Left ventricle myocardium superior (tissue), 1 donor: ENCODE data around the gene EGFLAM. TPM values are rescaled to one million over a fixed set of nuclear protein-coding genes. Genes with fewer than 3 reads are reported as not detected.
A peak's percentile ranks its signal among the peaks of the same experiment; 100 is the strongest.

Source experiments
- ATAC-seq: fragments of 200-7000 bp; cut with Tn5 transposase; one replicate; pipeline ENCODE4 v1.9.1; 2020; ENCODE audit warnings: mild to moderate bottlenecking, moderate library complexity
- DNase-seq: peaks from one replicate; pipeline ENCODE4 v3.0.0-alpha.2; 2020
- intact Hi-C: fragments of 100-400 bp; cut with micrococcal nuclease; formaldehyde crosslinking; loops from one replicate; pipeline ENCODE4 v1.11.0; 2022
- long read RNA-seq: library from polyadenylated mRNA; unstranded; transcript quantifications from one replicate; pipeline ENCODE4 v2.0.0, GENCODE V29; 2021
- total RNA-seq: library from RNA; stranded (reverse); fragmentation: NEBNext Ultra II Directional; extraction: Animal tissue kit (Norgen Biotek cat#: 25700); gene quantifications from one replicate; pipeline ENCODE4 v1.2.1, GENCODE V29; 2021
- donor health status: DM: no; HTN: yes; CAD: no; lungs with severe emphysema.

Gene EGFLAM
- 7.7 TPM for total RNA-seq
- long read RNA-seq, full-length matches to known transcripts, result 12 of 24 reads
- long read RNA-seq, partial matches to known transcripts, result 7 of 24 reads
- long read RNA-seq, other reads (novel, unspliced or antisense), result 5 of 24 reads

DNA sequence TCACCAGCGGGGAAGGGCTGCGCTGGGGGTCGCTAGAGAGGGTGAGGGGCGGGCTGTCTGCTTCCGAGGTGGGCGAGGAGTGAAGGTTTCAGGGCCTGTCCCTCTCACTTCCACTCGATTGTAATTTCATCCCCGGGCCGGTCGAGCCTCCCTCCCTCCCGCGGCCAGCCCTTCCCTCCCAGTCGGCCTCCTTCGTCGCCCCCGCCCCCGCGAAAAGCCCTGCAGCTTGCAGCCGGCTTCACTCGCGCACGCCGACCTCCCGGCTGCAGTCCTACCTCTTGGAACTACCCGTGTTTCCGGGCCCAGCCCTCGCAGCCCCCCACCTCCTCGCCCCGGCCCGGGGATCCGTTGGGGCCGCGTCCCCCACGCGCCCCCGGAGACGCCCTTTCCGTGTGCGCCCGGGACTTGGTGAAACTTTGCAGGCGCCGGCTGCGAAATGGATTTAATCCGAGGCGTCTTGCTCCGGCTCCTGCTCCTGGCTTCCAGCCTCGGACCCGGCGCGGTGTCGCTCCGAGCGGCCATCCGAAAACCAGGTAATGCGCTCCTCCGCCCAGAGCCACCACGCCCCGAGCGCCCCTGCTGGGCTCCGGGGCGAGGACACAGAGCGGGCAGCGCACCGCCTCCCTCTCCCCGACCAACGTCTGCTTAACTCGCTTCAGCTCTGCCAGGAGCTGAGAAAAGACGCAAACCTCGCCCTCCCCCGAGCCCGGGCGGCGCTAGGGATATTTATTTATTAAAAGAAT, at the start of gene EGFLAM:
TSS of gene EGFLAM (plus strand) at position 241 of the 743 bp plus-strand sequence. CDS start at position 437, 196 bp downstream.
- ATAC-seq (peak; percentile 81), DNase-seq (peak; percentile 47)
- intact Hi-C loops, result no loop called here

- intact Hi-C loops, result no loop called here
- ATAC-seq, result no peak
- no peak for DNase-seq
These were observed 49.5 kb upstream of the EGFLAM start for GRCh38 chr5:38208782-38209378.

GRCh38 chr5:38210676-38211353, 47.5 kb upstream of the EGFLAM start:
- ATAC-seq (no peak), DNase-seq (no peak)
- intact Hi-C loops, result no loop called here

DNA sequence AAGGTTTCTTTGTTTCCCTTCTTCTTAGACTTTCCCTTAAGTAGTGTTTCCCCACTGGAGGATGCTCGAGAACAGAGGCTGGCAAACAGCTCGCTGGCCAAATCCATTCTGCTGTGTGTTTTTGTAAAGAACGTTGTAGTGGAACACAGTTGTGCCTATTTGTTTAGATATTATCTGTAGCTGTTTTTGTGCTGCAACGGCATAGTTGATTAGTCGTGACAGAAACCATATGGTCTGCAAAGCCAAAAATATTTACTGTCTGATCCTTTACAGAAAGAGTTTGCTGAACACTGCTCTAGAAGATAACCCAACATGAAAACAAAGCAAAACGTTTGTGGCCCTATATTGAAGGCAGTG, 47.0 kb upstream of the EGFLAM start:
- intact Hi-C loops, result no loop called here
- ATAC-seq (no peak), DNase-seq (no peak)

GRCh38 chr5:38212307-38212706, 46.1 kb upstream of the EGFLAM start:
- DNase-seq (no peak), ATAC-seq (no peak)
- intact Hi-C loops, result no loop called here

DNA sequence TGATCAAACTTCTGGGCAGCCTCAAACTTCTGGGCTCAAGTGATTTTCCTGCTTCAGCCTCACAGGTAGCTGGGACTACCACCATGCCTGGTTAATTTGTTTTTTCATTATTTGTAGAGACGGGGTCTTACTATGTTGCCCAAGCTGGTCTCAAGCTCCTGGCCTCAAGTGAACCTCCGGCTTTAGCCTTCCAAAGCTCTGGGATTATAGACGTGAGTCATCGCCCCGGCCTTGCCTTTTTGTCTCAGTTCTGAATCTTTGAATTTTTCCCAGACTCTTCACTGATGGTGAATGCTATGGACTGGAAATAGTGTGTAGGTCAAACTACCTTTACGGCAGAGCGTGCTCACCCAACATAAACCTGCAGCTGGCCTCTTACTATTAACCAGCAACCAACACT, 32.3 kb upstream of the EGFLAM start:
- ATAC-seq (no peak), DNase-seq (no peak)
- intact Hi-C loops, result no loop called here

GRCh38 chr5:38228914-38229313, 29.4 kb upstream of the EGFLAM start:
- DNase-seq (no peak), ATAC-seq (no peak)
- intact Hi-C loops, result no loop called here

- no peak for DNase-seq
- intact Hi-C loops, result no loop called here
- no peak for ATAC-seq
These were observed 23.6 kb upstream of the EGFLAM start for GRCh38 chr5:38234737-38235136.

GRCh38 chr5:38237681-38238080, 20.7 kb upstream of the EGFLAM start:
- DNase-seq, result no peak
- intact Hi-C loops, result no loop called here
- ATAC-seq, result no peak

DNA sequence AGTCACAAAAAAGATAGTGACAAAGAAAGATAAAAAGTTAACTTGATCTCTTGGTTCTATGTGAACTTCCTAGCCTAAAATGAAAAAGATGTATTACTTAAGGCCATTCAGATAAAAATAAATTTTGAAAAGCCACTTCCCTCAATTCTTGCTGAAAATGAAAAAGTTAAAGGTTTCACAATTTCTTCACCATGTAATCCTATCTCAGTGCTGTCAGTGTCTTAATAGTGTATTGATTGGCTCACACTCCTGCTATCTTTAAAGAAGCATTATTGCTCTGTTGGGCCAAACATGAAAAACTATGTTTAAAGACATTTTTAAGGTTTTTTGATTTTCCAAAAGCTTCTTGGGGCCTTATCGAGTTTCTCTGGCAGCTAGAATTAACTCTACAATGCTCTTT, 18.1 kb upstream of the EGFLAM start:
- DNase-seq (no peak), ATAC-seq (no peak)
- intact Hi-C loops, result no loop called here

- no peak for ATAC-seq
These were observed 16.7 kb upstream of the EGFLAM start for GRCh38 chr5:38241655-38242054.

DNA sequence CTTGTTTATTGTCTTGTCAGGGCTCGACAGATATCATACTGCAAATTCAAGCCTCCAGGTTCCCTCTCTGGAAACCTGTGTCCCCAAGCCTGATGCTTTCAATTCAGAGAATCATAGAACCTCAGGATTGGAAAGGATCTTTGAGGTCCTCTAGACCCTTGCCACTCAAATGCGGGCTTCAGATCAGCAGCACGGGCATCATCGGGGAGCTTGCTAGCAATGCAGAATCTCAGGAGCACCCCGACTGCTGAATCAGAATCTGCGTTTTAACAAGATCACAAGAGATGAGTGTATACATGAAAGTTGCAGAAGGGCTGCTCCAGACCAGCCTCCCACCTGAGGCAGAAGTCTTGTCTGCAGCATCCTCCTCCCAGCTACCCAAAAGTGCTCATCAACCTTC, 13.1 kb upstream of the EGFLAM start:
- DNase-seq (no peak), ATAC-seq (no peak)
- intact Hi-C loops, result no loop called here

More at GRCh38 chr5:38241655-38242054, 16.7 kb upstream of the EGFLAM start:
- intact Hi-C loops, result no loop called here
- no peak for DNase-seq

DNA sequence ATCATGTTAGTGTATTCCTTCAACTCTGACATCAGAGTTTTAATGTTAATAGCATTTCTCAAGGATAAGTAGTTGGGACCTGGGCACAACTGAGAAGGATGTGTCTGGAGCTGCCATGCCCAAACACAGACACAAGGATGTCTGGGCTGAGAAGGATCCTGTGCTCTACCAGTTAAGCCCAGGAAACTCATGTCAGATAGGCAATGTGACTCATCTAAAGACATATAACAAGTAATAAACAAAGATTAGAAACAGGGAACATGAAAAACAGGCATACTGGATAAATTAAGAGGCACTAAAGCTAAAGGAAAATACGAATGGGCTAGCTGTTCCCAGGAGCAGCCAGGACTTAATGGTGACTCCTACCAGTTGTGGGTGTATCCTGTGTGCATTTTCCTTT, 9.1 kb upstream of the EGFLAM start:
- intact Hi-C loops, result no loop called here
- no peak for DNase-seq
- ATAC-seq, result no peak

GRCh38 chr5:38249812-38250211, 8.5 kb upstream of the EGFLAM start:
- no peak for DNase-seq
- intact Hi-C loops, result no loop called here

DNA sequence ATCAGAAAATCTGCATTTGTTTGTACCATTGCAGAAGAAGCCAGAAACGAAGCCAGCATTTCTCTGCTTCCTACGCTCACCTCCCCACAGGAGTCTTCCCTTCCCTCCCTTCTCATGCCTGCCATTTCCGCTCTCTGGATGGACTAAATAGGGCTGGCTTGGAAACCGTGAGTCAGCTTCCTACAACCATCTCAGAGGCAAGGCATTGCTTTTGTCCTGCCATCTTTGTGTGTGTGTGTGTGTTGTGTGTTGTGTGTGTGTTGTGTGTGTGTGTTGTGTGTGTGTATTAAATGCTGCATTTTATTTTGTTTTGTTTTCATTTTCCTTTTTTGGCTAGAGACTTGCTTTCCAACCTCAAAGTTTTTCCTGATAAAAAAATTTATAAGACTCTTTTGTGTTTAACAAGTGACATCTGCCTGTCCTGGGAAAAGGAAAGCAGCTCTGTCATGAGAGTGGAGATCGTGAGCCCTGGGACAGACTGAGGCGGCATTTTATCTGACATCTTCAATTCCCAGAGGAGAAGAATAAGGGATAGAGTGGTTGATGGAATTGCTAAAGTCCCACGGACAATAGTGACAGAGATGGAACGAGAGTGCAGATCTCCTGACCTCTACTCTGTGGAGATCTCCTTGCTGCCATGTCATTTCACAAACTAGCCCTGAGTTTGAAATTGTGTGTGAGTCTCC, 7.5 kb upstream of the EGFLAM start:
- intact Hi-C loops, result no loop called here
- DNase-seq (no peak), ATAC-seq (peak; percentile 50)

More at GRCh38 chr5:38249812-38250211, 8.5 kb upstream of the EGFLAM start:
- ATAC-seq, result no peak

GRCh38 chr5:38253759-38254158, 4.6 kb upstream of the EGFLAM start:
- DNase-seq (no peak), ATAC-seq (no peak)
- intact Hi-C loops, result no loop called here

DNA sequence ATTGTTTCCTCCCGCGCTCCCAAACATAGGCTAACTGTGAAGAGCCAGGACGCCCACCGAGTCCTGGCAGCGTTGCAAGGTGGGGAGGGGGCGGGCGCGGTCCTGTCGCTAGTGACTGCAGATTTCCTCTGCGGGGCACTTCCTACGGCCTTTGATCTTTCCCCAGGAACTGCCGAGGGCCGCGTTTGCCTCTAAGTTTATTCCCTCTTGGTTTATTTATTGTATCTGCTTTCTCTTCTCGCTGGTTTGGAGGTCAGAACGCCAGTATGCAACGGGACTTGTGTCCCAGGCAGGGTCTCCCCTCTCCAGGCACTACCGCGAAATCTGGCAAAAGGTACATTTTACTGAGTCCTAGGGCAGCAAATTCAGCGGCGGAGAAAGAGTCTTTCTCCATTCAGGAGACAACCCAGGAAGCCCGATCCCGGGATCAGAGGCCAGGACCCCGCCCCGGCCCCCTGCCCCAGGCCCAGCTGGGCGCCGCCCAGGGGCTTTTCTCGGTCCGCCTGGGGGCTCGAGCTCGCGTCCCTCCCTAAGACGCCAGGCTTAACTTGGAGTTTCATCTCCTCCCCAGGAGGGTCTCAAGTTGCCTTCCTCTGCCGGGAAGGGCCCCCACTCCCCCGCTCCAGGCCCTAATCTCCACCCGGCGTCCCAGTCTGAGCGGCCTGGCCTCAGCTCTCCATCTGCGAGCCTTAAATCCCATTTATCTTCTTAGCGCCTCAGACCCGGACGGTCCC, 884 bp upstream of the EGFLAM start:
- ATAC-seq, result peak; percentile 44
- DNase-seq, result no peak
- intact Hi-C loops, result no loop called here

DNA sequence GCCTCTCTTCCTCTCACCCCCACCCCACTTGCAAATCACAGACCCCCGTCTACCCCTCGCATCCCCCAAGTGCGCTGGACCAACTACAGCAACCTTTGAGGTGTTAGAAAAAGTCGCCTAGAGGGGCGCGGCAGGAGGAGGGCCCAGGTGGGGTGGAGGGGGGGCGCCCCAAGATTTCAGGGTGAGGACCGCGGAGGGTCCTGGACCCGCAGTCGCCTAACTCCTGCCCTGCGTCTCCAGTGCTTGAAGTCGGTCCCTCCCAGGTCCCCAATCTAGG, 379 bp upstream of the EGFLAM start:
- intact Hi-C loops, result no loop called here
- no peak for DNase-seq

DNA sequence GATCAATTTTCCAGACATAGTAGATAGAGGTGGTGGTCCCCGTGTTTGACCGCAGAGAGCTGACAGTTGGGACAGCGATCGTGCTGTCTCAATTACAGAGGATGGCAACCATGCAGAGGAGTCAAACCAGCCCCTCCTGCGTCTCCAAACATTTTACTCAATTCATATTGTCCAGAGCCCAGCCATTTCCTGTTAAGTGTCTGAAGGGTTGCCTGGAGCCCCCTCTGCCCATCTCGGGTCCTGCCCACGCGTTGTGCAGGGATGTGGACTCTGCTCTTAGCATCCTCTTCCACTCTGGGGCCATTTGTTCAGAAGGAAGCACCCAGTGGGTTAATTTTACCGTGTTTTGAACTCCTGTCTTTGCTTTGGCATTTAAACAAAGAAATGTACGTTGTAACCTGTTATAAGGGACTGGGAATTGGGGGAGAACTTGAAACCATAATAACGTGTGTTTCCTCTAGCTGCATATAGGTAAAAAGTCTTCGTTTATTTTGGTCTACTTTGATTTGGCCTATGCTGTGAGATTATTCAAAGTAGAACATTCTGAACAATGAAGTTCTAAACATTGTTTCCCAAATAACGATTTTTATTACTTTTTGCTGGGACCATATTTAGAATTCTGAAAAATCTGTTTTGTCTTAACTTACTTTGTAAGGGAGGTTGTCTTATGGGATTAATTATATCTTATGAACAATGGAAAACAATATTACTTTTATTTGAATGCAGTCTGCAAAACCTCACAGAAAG, 876 bp downstream of the EGFLAM start:
- DNase-seq, result no peak
- peak; percentile 25 for ATAC-seq
- intact Hi-C loops, result no loop called here

More for the DNA sequence above, 379 bp upstream of the EGFLAM start:
- ATAC-seq, result no peak
